ENCODE data around the gene POU2F2. TPM values are rescaled to one million over a fixed set of nuclear protein-coding genes. Genes with fewer than 3 reads are reported as not detected.

POU2F2 gene
- total RNA-seq, 1 experiment from 2014 or later = 2.9 TPM

- TF ChIP-seq EZH2 (IDR thresholded peaks at IDR 0.05; ENCODE audit: low read depth) (no peak), CTCF (conservative IDR thresholded peaks at IDR 0.05) (no peak)
- Histone ChIP-seq H4K20me1 (ENCODE audit: insufficient read depth) (no peaks in the 10 kb centered on the region), H3K9me3 (ENCODE audit: insufficient read depth, low read depth) (no peaks in the 10 kb centered on the region), H3K36me3 (ENCODE audit: low read depth) (no peaks in the 10 kb centered on the region), H3K9me2 (ENCODE audit: insufficient read depth) (no peaks in the 10 kb centered on the region), H3K4me1 (replicated peaks; ENCODE audit: insufficient read depth) (no peaks in the 10 kb centered on the region), H3K27ac (no peak overlapping the region), H3F3A (ENCODE audit: insufficient read depth, low read depth) (no peaks in the 10 kb centered on the region), H3K4me3 (no peak overlapping the region), H3K4me2 (no peak overlapping the region), H3K27me3 (ENCODE audit: insufficient read depth, low read depth) (peaks cover 75% of the 10 kb centered on the region), H2AFZ (no peak overlapping the region), H3K79me2 (ENCODE audit: low read depth) (no peaks in the 10 kb centered on the region)
- intact Hi-C loops (cut with micrococcal nuclease; ENCODE audit: unreplicated experiment) = no loop called here
- POLR2A ChIA-PET (ENCODE audit: unreplicated experiment) = no interaction called here
- CTCF ChIA-PET = no interaction called here
- no TSS peak for BruUV-seq (replicated peaks)
- DNase-seq = no peak
These were observed 18.1 kb upstream of the POU2F2 start for GRCh38 chr19:42150364-42150763.

GRCh38 chr19:42149447-42150202 is 17.4 kb upstream of the POU2F2 start:
- ChIA-PET CTCF (no interaction called here), POLR2A (ENCODE audit: unreplicated experiment) (no interaction called here)
- H3K27ac ChIP-seq = no peak overlapping the region

DNA sequence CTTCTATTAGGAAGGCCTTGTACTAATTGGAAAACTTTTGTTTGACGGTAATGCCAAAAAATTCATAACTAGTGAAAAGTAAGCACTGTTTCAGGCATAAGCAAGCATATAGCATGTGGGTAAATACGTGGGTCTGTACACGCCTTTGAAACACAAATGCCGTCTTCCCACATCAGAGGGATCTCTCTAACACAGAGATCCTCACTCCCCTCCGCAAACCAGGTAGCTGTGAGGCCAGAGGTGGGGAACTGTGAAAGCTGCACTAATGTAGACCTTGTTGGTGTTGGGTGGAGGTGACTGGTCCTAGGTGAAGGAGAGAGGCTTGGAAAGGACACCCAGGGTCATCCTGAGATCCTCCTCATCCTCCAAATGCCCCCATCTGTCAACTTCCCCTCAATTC is 16.0 kb upstream of the POU2F2 start:
- H3K4me3 ChIP-seq = no peak overlapping the region
- H3K9me2 ChIP-seq (ENCODE audit: insufficient read depth) = no peaks in the 10 kb centered on the region
- no peak overlapping the region for H3K4me2 ChIP-seq
- no peaks in the 10 kb centered on the region for H3K36me3 ChIP-seq (ENCODE audit: low read depth)
- DNase-seq = no peak
- TF ChIP-seq EZH2 (IDR thresholded peaks at IDR 0.05; ENCODE audit: low read depth) (no peak), CTCF (conservative IDR thresholded peaks at IDR 0.05) (no peak)
- no peaks in the 10 kb centered on the region for H3K9me3 ChIP-seq (ENCODE audit: insufficient read depth, low read depth)
- H4K20me1 ChIP-seq (ENCODE audit: insufficient read depth) = no peaks in the 10 kb centered on the region
- H2AFZ ChIP-seq = no peak overlapping the region
- ChIA-PET POLR2A (ENCODE audit: unreplicated experiment) (no interaction called here), CTCF (no interaction called here)
- BruUV-seq (replicated peaks) = no TSS peak
- intact Hi-C loops (cut with micrococcal nuclease; ENCODE audit: unreplicated experiment) = no loop called here
- no peak overlapping the region for H3K27ac ChIP-seq
- H3K4me1 ChIP-seq (replicated peaks; ENCODE audit: insufficient read depth) = no peaks in the 10 kb centered on the region
- H3F3A ChIP-seq (ENCODE audit: insufficient read depth, low read depth) = no peaks in the 10 kb centered on the region
- H3K79me2 ChIP-seq (ENCODE audit: low read depth) = no peaks in the 10 kb centered on the region
- peaks cover 58% of the 10 kb centered on the region for H3K27me3 ChIP-seq (ENCODE audit: insufficient read depth, low read depth)

More at GRCh38 chr19:42149447-42150202, 17.4 kb upstream of the POU2F2 start:
- Histone ChIP-seq H3K4me1 (replicated peaks; ENCODE audit: insufficient read depth) (no peaks in the 10 kb centered on the region), H3K9me3 (ENCODE audit: insufficient read depth, low read depth) (no peaks in the 10 kb centered on the region), H3K79me2 (ENCODE audit: low read depth) (no peaks in the 10 kb centered on the region), H3K36me3 (ENCODE audit: low read depth) (no peaks in the 10 kb centered on the region), H3K4me2 (no peak overlapping the region), H3F3A (ENCODE audit: insufficient read depth, low read depth) (no peaks in the 10 kb centered on the region), H4K20me1 (ENCODE audit: insufficient read depth) (no peaks in the 10 kb centered on the region), H2AFZ (no peak overlapping the region), H3K9me2 (ENCODE audit: insufficient read depth) (no peaks in the 10 kb centered on the region), H3K27me3 (ENCODE audit: insufficient read depth, low read depth) (peaks cover 68% of the 10 kb centered on the region), H3K4me3 (no peak overlapping the region)
- no TSS peak for BruUV-seq (replicated peaks)
- no peak for TF ChIP-seq EZH2 (IDR thresholded peaks at IDR 0.05; ENCODE audit: low read depth)
- TF ChIP-seq CTCF (conservative IDR thresholded peaks at IDR 0.05) = no peak
- DNase-seq = no peak
- intact Hi-C loops (cut with micrococcal nuclease; ENCODE audit: unreplicated experiment) = no loop called here
